NCI-H524 treated with DMSO at 0.1 percent for 48 hours (cell line): Measurements from ENCODE around the gene ABL1.
"Not testable (repeated sequence)": the region's sequence is repeated elsewhere in the genome, so short reads cannot be mapped to it uniquely, and the experiment has no call there.

ENCODE experiments used
- DNase-seq: peaks from one replicate; lab custom pipeline; 2025; lab: John Stamatoyannopoulos, UW

Gene ABL1

GRCh38 chr9:130825351-130825651 is 9.8 kb upstream of the ABL1 start:
- no peak for DNase-seq

GRCh38 chr9:130825809-130826208 is 9.2 kb upstream of the ABL1 start:
- no peak for DNase-seq

GRCh38 chr9:130829762-130830161 is 5.3 kb upstream of the ABL1 start:
- DNase-seq: no peak

- no peak for DNase-seq
Measured at GRCh38 chr9:130830231-130830760, 4.8 kb upstream of the ABL1 start.

GRCh38 chr9:130831077-130831476 is 4.0 kb upstream of the ABL1 start:
- DNase-seq: no peak

- no peak for DNase-seq
Measured at GRCh38 chr9:130833031-130833990, 1.7 kb upstream of the ABL1 start.

- peak; percentile 35 for DNase-seq
Measured at GRCh38 chr9:130835441-130836298, 616 bp downstream of the ABL1 start.

GRCh38 chr9:130837002-130837511 is 2.0 kb downstream of the ABL1 start:
- no peak for DNase-seq

- DNase-seq: no peak
Measured at GRCh38 chr9:130837643-130838042, 2.6 kb downstream of the ABL1 start.

GRCh38 chr9:130839132-130840111 is 4.4 kb downstream of the ABL1 start:
- no peak for DNase-seq

GRCh38 chr9:130842545-130842944 is 7.5 kb downstream of the ABL1 start:
- no peak for DNase-seq

- DNase-seq: peak; percentile 20
Measured at GRCh38 chr9:130843049-130843908, 8.2 kb downstream of the ABL1 start.

- DNase-seq: no peak
Measured at GRCh38 chr9:130844044-130844451, 9.0 kb downstream of the ABL1 start.

- no peak for DNase-seq
Measured at GRCh38 chr9:130845254-130845653, 10.2 kb downstream of the ABL1 start.

GRCh38 chr9:130845901-130846481 is 10.9 kb downstream of the ABL1 start:
- no peak for DNase-seq

GRCh38 chr9:130846487-130847305 is 11.6 kb downstream of the ABL1 start:
- no peak for DNase-seq

- DNase-seq: no peak
Measured at GRCh38 chr9:130847306-130848217, 12.5 kb downstream of the ABL1 start.

GRCh38 chr9:130848514-130848913 is 13.5 kb downstream of the ABL1 start:
- not testable (repeated sequence) for DNase-seq
